Breast epithelium (tissue), 3 donors: ENCODE measurements around the gene PTPRN2.

ENCODE experiments used
- POLR2A ChIP-seq: fragments of 450-650 bp; IDR thresholded peaks from one replicate; pipeline ENCODE4 v1.6.1; 2016; ENCODE audit warnings: antibody characterized with exemption, mild to moderate bottlenecking, moderate library complexity
- POLR2AphosphoS5 ChIP-seq, 3 donors: sonication (generic); formaldehyde crosslinking; IDR thresholded peaks; one replicate each; pipeline ENCODE4 v1.6.1; 2017; ENCODE audit warnings: antibody characterized with exemption in 3 of 3
- TF ChIP-seq, protein P1 (sequence below), 3 donors: fragments of 450-650 bp; IDR thresholded peaks; one replicate each; pipeline ENCODE4 v1.5.1; 2016 to 2017; ENCODE audit warnings: antibody characterized with exemption in 3 of 3, mild to moderate bottlenecking in 3 of 3, moderate library complexity in 3 of 3

DNA sequence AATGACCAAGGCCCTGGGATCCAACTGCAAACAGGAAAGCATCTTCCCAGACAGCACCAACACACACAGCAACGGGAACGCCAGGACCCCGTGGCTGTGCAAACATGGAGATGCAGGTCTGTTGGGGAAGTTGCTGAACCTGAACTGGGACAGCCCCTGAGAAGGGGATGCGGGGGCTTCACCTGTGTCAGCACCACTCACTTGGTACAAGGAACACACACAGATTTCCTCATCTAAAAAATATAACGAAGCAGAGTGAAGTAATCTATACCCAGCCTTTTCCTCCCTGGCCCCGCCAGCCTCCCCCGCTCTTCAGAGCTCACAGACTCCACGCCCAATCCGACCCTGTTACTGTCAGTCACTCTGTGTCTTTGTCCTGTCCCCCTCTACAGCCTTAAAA, 93.0 kb downstream of the PTPRN2 start:
- TF ChIP-seq, protein P1, sequence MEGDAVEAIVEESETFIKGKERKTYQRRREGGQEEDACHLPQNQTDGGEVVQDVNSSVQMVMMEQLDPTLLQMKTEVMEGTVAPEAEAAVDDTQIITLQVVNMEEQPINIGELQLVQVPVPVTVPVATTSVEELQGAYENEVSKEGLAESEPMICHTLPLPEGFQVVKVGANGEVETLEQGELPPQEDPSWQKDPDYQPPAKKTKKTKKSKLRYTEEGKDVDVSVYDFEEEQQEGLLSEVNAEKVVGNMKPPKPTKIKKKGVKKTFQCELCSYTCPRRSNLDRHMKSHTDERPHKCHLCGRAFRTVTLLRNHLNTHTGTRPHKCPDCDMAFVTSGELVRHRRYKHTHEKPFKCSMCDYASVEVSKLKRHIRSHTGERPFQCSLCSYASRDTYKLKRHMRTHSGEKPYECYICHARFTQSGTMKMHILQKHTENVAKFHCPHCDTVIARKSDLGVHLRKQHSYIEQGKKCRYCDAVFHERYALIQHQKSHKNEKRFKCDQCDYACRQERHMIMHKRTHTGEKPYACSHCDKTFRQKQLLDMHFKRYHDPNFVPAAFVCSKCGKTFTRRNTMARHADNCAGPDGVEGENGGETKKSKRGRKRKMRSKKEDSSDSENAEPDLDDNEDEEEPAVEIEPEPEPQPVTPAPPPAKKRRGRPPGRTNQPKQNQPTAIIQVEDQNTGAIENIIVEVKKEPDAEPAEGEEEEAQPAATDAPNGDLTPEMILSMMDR (IDR thresholded peaks at IDR 0.05), result no peak
- TF ChIP-seq POLR2A, result no peak
- no peak for TF ChIP-seq POLR2AphosphoS5 (IDR thresholded peaks at IDR 0.05)
